ENCODE measurements around the gene HTRA1.

GRCh38 chr10:122481296-122482056 lies 20.1 kb downstream of the HTRA1 start:
- TF ChIP-seq, protein P1, sequence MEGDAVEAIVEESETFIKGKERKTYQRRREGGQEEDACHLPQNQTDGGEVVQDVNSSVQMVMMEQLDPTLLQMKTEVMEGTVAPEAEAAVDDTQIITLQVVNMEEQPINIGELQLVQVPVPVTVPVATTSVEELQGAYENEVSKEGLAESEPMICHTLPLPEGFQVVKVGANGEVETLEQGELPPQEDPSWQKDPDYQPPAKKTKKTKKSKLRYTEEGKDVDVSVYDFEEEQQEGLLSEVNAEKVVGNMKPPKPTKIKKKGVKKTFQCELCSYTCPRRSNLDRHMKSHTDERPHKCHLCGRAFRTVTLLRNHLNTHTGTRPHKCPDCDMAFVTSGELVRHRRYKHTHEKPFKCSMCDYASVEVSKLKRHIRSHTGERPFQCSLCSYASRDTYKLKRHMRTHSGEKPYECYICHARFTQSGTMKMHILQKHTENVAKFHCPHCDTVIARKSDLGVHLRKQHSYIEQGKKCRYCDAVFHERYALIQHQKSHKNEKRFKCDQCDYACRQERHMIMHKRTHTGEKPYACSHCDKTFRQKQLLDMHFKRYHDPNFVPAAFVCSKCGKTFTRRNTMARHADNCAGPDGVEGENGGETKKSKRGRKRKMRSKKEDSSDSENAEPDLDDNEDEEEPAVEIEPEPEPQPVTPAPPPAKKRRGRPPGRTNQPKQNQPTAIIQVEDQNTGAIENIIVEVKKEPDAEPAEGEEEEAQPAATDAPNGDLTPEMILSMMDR (IDR thresholded peaks at IDR 0.05) = no peak
- TF ChIP-seq POLR2AphosphoS5 (IDR thresholded peaks at IDR 0.05; ENCODE audit: low read depth, low read length) = no peak
